ENCODE results near the gene BEND5.

The BEND5 gene

DNA sequence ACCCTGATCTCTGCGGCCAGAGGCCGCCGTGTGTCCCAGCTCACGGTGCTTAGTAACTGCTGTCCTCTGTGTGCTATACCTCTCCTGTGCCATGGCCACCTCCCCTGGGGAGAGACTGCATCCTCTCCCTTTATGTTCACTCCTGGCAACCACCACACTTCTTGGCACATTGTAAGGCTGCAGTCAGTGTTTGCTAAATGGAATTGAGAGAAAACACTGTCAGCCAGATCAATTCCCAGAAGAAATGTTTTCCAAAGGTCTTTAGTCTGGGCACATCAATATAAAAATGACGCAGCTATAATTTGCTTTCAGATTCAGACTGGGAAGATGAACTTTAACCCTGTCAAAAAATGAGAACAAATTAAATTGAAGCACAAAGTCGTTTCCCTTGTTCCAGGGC lies 96.8 kb downstream of the BEND5 start:
- DNase-seq (ENCODE audit: low read depth in 2 of 2) = no peak

DNA sequence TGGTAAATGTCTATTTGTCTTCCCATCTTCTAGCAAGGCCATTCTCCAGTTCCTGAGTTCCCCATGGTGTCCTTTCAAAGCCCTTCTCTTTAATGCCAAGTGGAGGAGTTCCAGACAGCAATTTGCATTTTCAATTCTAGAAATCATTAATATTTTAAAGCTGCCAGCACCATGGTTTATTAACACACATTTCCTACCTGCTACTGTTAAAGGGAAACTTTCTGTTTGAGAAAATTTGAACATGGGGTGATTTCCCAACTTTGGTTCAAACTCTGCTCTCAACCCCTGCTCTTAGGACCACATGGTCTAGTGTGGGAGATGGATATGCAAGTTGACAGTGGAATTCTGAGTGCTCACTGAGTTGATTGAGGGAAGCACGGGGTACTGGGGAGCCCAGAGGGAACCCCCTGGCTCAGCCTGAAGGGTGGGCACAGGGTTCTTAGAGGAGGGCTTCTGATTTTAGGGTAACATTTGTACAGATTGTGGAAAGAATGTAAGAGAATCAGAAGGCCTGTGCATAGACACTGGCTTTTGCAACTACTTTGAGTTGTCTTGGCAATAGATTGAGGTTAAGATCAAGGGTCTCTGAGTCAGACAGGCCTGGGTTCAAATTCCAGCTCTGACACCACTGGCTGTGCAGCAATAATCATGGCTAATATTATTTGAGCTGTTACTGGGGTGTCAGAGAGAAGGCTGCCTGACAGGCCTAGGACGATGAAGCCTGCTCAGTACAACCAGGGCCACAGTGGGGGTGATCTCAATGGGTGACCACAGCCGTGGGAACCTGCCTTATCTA lies 97.8 kb downstream of the BEND5 start:
- DNase-seq (ENCODE audit: low read depth in 2 of 2) = no peak
